ENCODE data around the gene EEF1AKMT3. TPM values are rescaled to one million over a fixed set of nuclear protein-coding genes. Genes with fewer than 3 reads are reported as not detected.

EEF1AKMT3 gene
- polyA plus RNA-seq, 1 donor (not counting 4 experiments of a cell fraction or from before 2014, with no cell fraction given): 7.7 TPM

- H3K79me2 ChIP-seq (ENCODE audit: control insufficient read depth, insufficient read depth, low read length): peaks cover 19% of the 10 kb centered on the region
- dilution Hi-C loops (cut with MboI; ENCODE audit: extremely low pct_ligation_motif_present, low sequenced_read_pairs): no loop called here
- no peak overlapping the region for H3K4me3 ChIP-seq (ENCODE audit: control insufficient read depth in 2 of 3, extremely low read depth in 1 of 3, insufficient read depth in 2 of 3, low read depth in 1 of 3, low read length in 3 of 3)
- TF ChIP-seq EZH2 (IDR thresholded peaks at IDR 0.05; ENCODE audit: low read length) (no peak), CTCF (optimal IDR thresholded peaks at IDR 0.05 in 1 of 3, IDR thresholded peaks at IDR 0.05 in 1 of 3, conservative IDR thresholded peaks at IDR 0.05 in 1 of 3; ENCODE audit: extremely low read depth in 1 of 3, insufficient read depth in 2 of 3, low read length in 3 of 3) (no peak)
- FAIRE-seq (no peak), DNase-seq (ENCODE audit: low read depth, low spot score) (no peak)
- H3K9ac ChIP-seq (ENCODE audit: control insufficient read depth, extremely low read depth, insufficient read depth, low read length): no peak overlapping the region
- peaks cover under 1% of the 10 kb centered on the region for H4K20me1 ChIP-seq (ENCODE audit: control insufficient read depth, extremely low read depth, insufficient read depth, low read length)
- H3K27me3 ChIP-seq (ENCODE audit: control insufficient read depth, extremely low read depth, insufficient read depth, low read length): no peaks in the 10 kb centered on the region
- peaks cover 9 to 25% of the 10 kb centered on the region in 2 experiments for H3K36me3 ChIP-seq (ENCODE audit: control insufficient read depth in 2 of 2, extremely low read depth in 1 of 2, insufficient read depth in 2 of 2, low read length in 2 of 2)
- H2AFZ ChIP-seq (ENCODE audit: control insufficient read depth, low read length): no peak overlapping the region
- H3K9me3 ChIP-seq (ENCODE audit: control insufficient read depth, low read depth, low read length): no peaks in the 10 kb centered on the region
- no peak overlapping the region for H3K27ac ChIP-seq (ENCODE audit: control insufficient read depth, insufficient read depth, low read length)
- H3K4me2 ChIP-seq (ENCODE audit: control insufficient read depth, extremely low read depth, insufficient read depth, low read depth, low read length): no peak overlapping the region
- H3K4me1 ChIP-seq (ENCODE audit: control insufficient read depth, extremely low read depth, insufficient read depth, low read length): peaks cover 39% of the 10 kb centered on the region
- no peaks in the 10 kb centered on the region for H3K9me1 ChIP-seq (ENCODE audit: control insufficient read depth, extremely low read depth, insufficient read depth, low read length)
Measured at GRCh38 chr12:57753756-57754337, 18.6 kb upstream of the EEF1AKMT3 start.

- Histone ChIP-seq H3K4me1 (ENCODE audit: control insufficient read depth, extremely low read depth, insufficient read depth, low read length) (peaks cover 39% of the 10 kb centered on the region), H3K9ac (ENCODE audit: control insufficient read depth, extremely low read depth, insufficient read depth, low read length) (peak within 1 kb of the TSS; percentile 58)
- FAIRE-seq: no peak
Measured at GRCh38 chr12:57754411-57755193, 17.8 kb upstream of the EEF1AKMT3 start, which contains the start of gene MARCHF9. MARCHF9 (plus strand) TSS chr12:57755103; CDS start chr12:57755529, 426 bp downstream.

More at GRCh38 chr12:57754411-57755193, 17.8 kb upstream of the EEF1AKMT3 start, which contains the start of gene MARCHF9:
- no peaks in the 10 kb centered on the region for H3K9me3 ChIP-seq (ENCODE audit: control insufficient read depth, low read depth, low read length)
- dilution Hi-C loops (cut with MboI; ENCODE audit: extremely low pct_ligation_motif_present, low sequenced_read_pairs): no loop called here
- peaks cover 19% of the 10 kb centered on the region for H3K79me2 ChIP-seq (ENCODE audit: control insufficient read depth, insufficient read depth, low read length)
- peak within 1 kb of the TSS; percentile 78 for H3K4me2 ChIP-seq (ENCODE audit: control insufficient read depth, extremely low read depth, insufficient read depth, low read depth, low read length)
- peaks cover 7 to 26% of the 10 kb centered on the region in 2 experiments for H3K36me3 ChIP-seq (ENCODE audit: control insufficient read depth in 2 of 2, extremely low read depth in 1 of 2, insufficient read depth in 2 of 2, low read length in 2 of 2)
- H2AFZ ChIP-seq (ENCODE audit: control insufficient read depth, low read length): peak within 1 kb of the TSS; percentile 7
- DNase-seq (ENCODE audit: low read depth, low spot score): no peak
- no peaks in the 10 kb centered on the region for H3K9me1 ChIP-seq (ENCODE audit: control insufficient read depth, extremely low read depth, insufficient read depth, low read length)
- H4K20me1 ChIP-seq (ENCODE audit: control insufficient read depth, extremely low read depth, insufficient read depth, low read length): peaks cover 2% of the 10 kb centered on the region
- H3K27me3 ChIP-seq (ENCODE audit: control insufficient read depth, extremely low read depth, insufficient read depth, low read length): no peaks in the 10 kb centered on the region
- H3K4me3 ChIP-seq (ENCODE audit: control insufficient read depth in 2 of 3, extremely low read depth in 1 of 3, insufficient read depth in 2 of 3, low read depth in 1 of 3, low read length in 3 of 3): peak within 1 kb of the TSS; percentile 56 to 73 (median 69)
- TF ChIP-seq CTCF (optimal IDR thresholded peaks at IDR 0.05 in 1 of 3, IDR thresholded peaks at IDR 0.05 in 1 of 3, conservative IDR thresholded peaks at IDR 0.05 in 1 of 3; ENCODE audit: extremely low read depth in 1 of 3, insufficient read depth in 2 of 3, low read length in 3 of 3): no peak
- no peak for TF ChIP-seq EZH2 (IDR thresholded peaks at IDR 0.05; ENCODE audit: low read length)
- H3K27ac ChIP-seq (ENCODE audit: control insufficient read depth, insufficient read depth, low read length): no peak within 1 kb of the TSS
